Neural cell (in vitro differentiated cells): ENCODE measurements around the gene PMPCA. TPM values are rescaled to one million over a fixed set of nuclear protein-coding genes. Genes with fewer than 3 reads are reported as not detected.

Experiments used
- H2AFZ ChIP-seq: fragments of 200-600, 300-800 bp; sonication (generic), shearing (Covaris generic); 2 replicates; pipeline ENCODE4 v1.6.0; 2014; ENCODE audit warnings: low read depth, mild to moderate bottlenecking, antibody characterized with exemption, low read length, moderate library complexity
- H3F3A ChIP-seq: fragments of 200-600 bp; shearing (Covaris generic); 2 replicates; pipeline ENCODE4 v1.6.1; 2016; ENCODE audit warnings: mild to moderate bottlenecking, moderate library complexity, mixed read lengths, antibody characterized with exemption, low read length; ENCODE audit not compliant: insufficient read depth, poor library complexity, severe bottlenecking
- H3K27ac ChIP-seq: fragments of 200-600, 300-800 bp; sonication (generic), shearing (Covaris generic); 2 replicates; pipeline ENCODE4 v1.5.1; 2014; ENCODE audit warnings: mild to moderate bottlenecking, low read length, moderate library complexity
- H3K27me3 ChIP-seq: fragments of 300-800, 200-600 bp; sonication (generic), shearing (Covaris generic); 2 replicates; pipeline ENCODE4 v1.6.0; 2014; ENCODE audit warnings: mild to moderate bottlenecking, low read depth, low read length, moderate library complexity; ENCODE audit not compliant: insufficient read depth
- H3K36me3 ChIP-seq: fragments of 300-800, 200-600 bp; sonication (generic), shearing (Covaris generic); 2 replicates; pipeline ENCODE4 v1.5.1; 2014; ENCODE audit warnings: mild to moderate bottlenecking, antibody characterized with exemption, low read length, moderate library complexity; ENCODE audit not compliant: insufficient read depth
- H3K4me2 ChIP-seq: fragments of 300-800, 200-600 bp; sonication (generic), shearing (Covaris generic); 2 replicates; pipeline ENCODE4 v1.6.0; 2014; ENCODE audit warnings: mild to moderate bottlenecking, low read length
- H3K4me3 ChIP-seq: fragments of 300-800, 200-600 bp; sonication (generic), shearing (Covaris generic); 2 replicates; pipeline ENCODE4 v1.5.1; 2014; ENCODE audit warnings: mild to moderate bottlenecking, low read length, moderate library complexity
- H3K79me2 ChIP-seq: fragments of 200-600 bp; shearing (Covaris generic); replicated peaks from 2 replicates; pipeline ENCODE4 v1.6.0; 2014; ENCODE audit warnings: mild to moderate bottlenecking, low read length, moderate library complexity; ENCODE audit not compliant: insufficient read depth
- H3K9ac ChIP-seq: fragments of 300-800, 200-600 bp; sonication (generic), shearing (Covaris generic); 2 replicates; pipeline ENCODE4 v1.6.1; 2016; ENCODE audit warnings: mild to moderate bottlenecking, low read length, mixed read lengths
- H3K9me2 ChIP-seq: fragments of 200-600 bp; shearing (Covaris generic); 2 replicates; pipeline ENCODE4 v1.6.1; 2016; ENCODE audit warnings: mild to moderate bottlenecking, low read length, mixed read lengths; ENCODE audit not compliant: insufficient read depth
- H3K9me3 ChIP-seq: fragments of 200-600, 300-800 bp; sonication (generic), shearing (Covaris generic); 2 replicates; pipeline ENCODE4 v1.6.1; 2016; ENCODE audit warnings: mild to moderate bottlenecking, mixed run types, low read length, moderate library complexity, mixed read lengths
- H4K20me1 ChIP-seq: fragments of 200-600 bp; shearing (Covaris generic); 2 replicates; pipeline ENCODE4 v1.6.1; 2016; ENCODE audit warnings: mild to moderate bottlenecking, mixed run types; ENCODE audit not compliant: insufficient read depth
- CTCF ChIP-seq: fragments of 450-650 bp; IDR thresholded peaks from 2 replicates; pipeline ENCODE4 v1.5.1; 2014; ENCODE audit warnings: antibody characterized with exemption, mild to moderate bottlenecking, moderate library complexity; ENCODE audit not compliant: poor library complexity, severe bottlenecking
- EP300 ChIP-seq: fragments of 450-650 bp; conservative IDR thresholded peaks from 2 replicates; pipeline ENCODE4 v1.6.1; 2014; ENCODE audit warnings: antibody characterized with exemption, mild to moderate bottlenecking, moderate library complexity; ENCODE audit not compliant: poor library complexity, severe bottlenecking
- EZH2 ChIP-seq: fragments of 200-600, 300-800 bp; shearing (Covaris generic), sonication (generic); IDR thresholded peaks from 2 replicates; pipeline ENCODE4 v1.6.1; 2014; ENCODE audit warnings: antibody characterized with exemption, low read length, borderline replicate concordance, mild to moderate bottlenecking; ENCODE audit not compliant: insufficient read depth, poor library complexity, severe bottlenecking
- MXI1 ChIP-seq: fragments of 450-650 bp; conservative IDR thresholded peaks from 2 replicates; pipeline ENCODE4 v1.6.1; 2014; ENCODE audit warnings: antibody characterized with exemption, mild to moderate bottlenecking; ENCODE audit not compliant: poor library complexity, severe bottlenecking
- POLR2AphosphoS5 ChIP-seq: IDR thresholded peaks from 2 replicates; pipeline ENCODE4 v1.6.1; 2012
- RAD21 ChIP-seq: fragments of 450-650 bp; conservative IDR thresholded peaks from 2 replicates; pipeline ENCODE4 v1.6.1; 2014; ENCODE audit warnings: antibody characterized with exemption, mild to moderate bottlenecking, moderate library complexity
- REST ChIP-seq: IDR thresholded peaks from 2 replicates; pipeline ENCODE4 v1.6.1; 2012; ENCODE audit warnings: borderline replicate concordance
- SMC3 ChIP-seq: fragments of 450-650 bp; conservative IDR thresholded peaks from 2 replicates; pipeline ENCODE4 v1.6.1; 2014; ENCODE audit warnings: antibody characterized with exemption, mild to moderate bottlenecking, moderate library complexity; ENCODE audit not compliant: poor library complexity
- TAF1 ChIP-seq: IDR thresholded peaks from 2 replicates; pipeline ENCODE4 v1.6.1; 2012; ENCODE audit warnings: low read depth
- polyA plus RNA-seq: library from polyadenylated mRNA; depleted of rRNA; stranded (reverse); fragments of >200 nt; gene quantifications from 2 replicates; pipeline ENCODE4 v1.2.3, GENCODE V29; 2014

PMPCA gene
- polyA plus RNA-seq, 1 donor from 2014 or later = 61.3 TPM

GRCh38 chr9:136454026-136454796 is 43.8 kb downstream of the PMPCA start:
- Histone ChIP-seq H3K27ac (no peak overlapping the region), H3K79me2 (no peaks in the 10 kb centered on the region), H3K4me2 (no peak overlapping the region), H3K9me2 (no peaks in the 10 kb centered on the region), H3F3A (no peaks in the 10 kb centered on the region), H3K9me3 (no peaks in the 10 kb centered on the region), H3K4me3 (no peak overlapping the region), H3K9ac (no peak overlapping the region), H2AFZ (no peak overlapping the region), H3K36me3 (no peaks in the 10 kb centered on the region), H3K27me3 (no peaks in the 10 kb centered on the region), H4K20me1 (no peaks in the 10 kb centered on the region)
- TF ChIP-seq MXI1 (no peak), CTCF (no peak), RAD21 (no peak), REST (no peak), TAF1 (no peak), SMC3 (no peak), EP300 (no peak), POLR2AphosphoS5 (no peak)

- Histone ChIP-seq H4K20me1 (no peaks in the 10 kb centered on the region), H3K79me2 (no peaks in the 10 kb centered on the region), H3K36me3 (no peaks in the 10 kb centered on the region), H3F3A (no peaks in the 10 kb centered on the region), H3K4me3 (no peak overlapping the region), H2AFZ (no peak overlapping the region), H3K4me2 (no peak overlapping the region), H3K27ac (no peak overlapping the region), H3K27me3 (no peaks in the 10 kb centered on the region), H3K9ac (no peak overlapping the region), H3K9me3 (no peaks in the 10 kb centered on the region), H3K9me2 (no peaks in the 10 kb centered on the region)
- no peak for TF ChIP-seq EP300
- no peak for TF ChIP-seq TAF1
- TF ChIP-seq CTCF = no peak
- TF ChIP-seq REST = no peak
- no peak for TF ChIP-seq MXI1
- TF ChIP-seq POLR2AphosphoS5 = no peak
- TF ChIP-seq RAD21 = no peak
- no peak for TF ChIP-seq EZH2
- no peak for TF ChIP-seq SMC3
These were observed 44.9 kb downstream of the PMPCA start for GRCh38 chr9:136455043-136456002.
